HG03025 (cell line): ENCODE measurements around the gene SGCA.

Experiments
- ATAC-seq: cut with Tn5 transposase; IDR thresholded peaks from one replicate; pipeline ENCODE4 v1.9.1; 2021; ENCODE audit warnings: mild to moderate bottlenecking, moderate library complexity; ENCODE audit not compliant: unreplicated experiment, low FRiP score

SGCA gene

GRCh38 chr17:50133769-50134099 is 32.1 kb upstream of the SGCA start:
- ATAC-seq: no peak

GRCh38 chr17:50134206-50135110 is 31.3 kb upstream of the SGCA start:
- no peak for ATAC-seq

DNA sequence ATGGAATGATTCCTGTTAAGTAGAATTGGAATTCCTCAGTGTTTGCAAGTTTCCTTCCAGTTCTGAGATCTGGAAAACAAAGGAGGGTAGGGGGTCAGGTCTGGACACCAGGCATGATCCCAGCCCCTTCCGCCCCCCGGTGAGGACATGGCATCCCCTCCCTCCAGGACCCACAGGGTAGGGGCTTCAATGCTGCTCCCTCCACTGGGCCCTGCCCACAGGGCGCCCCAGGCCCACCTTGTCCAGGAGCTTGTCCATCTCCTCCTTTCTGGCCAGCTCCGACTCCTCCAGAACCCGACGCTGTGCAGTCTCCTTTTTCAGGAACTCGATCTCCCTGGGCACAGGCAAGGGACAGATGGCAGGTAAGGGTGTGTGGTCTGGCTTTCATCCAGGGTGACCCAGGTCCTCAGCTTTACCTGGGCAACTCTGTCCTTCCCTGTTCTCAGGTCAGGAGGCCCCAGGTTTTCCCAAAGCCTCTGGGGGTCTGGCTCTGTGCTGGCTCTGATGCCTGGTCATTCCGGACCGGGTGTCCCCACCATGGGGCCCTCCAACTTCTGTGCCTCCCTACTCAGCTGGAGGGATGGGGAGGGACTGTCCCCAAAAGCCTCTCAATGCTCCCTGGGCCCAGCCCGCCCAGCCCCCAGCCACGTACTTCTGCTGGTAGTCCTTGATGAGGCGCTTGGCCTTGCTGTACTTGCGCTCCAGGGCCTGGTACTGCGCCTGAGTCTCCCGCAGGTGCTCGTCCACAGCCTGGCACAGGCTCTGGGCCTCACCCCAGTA is 30.3 kb upstream of the SGCA start:
- ATAC-seq: no peak

DNA sequence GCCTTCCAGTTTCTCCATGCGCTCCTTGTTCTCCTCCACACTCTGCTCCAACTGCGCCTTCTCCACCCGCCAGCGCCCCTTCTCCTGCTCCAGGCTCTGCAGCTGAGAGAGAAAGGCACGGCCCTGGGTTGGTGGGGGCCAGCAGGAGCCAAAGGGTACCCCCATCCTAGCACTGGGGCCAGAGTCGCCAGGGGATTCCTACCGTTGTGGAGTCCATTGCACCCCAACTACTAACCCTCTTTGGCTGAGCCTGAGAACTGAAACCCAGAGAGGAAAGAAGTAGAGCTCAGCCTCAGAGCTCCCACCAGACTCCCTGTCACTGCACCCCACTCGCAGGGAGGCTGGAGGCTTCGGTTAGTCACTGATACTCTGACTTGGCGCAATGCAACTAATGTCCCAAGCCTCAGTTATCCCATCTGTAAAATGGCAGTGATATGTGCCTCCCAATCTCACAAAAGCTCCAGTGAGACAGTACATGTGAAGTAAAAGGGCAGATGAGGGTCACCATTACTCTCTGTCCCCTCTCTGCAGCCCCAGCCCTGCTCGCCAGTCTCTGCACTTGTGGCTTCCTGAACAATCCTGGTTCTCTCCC is 29.6 kb upstream of the SGCA start:
- ATAC-seq: no peak

- ATAC-seq: no peak
Observed at GRCh38 chr17:50137042-50137441, 28.8 kb upstream of the SGCA start.

DNA sequence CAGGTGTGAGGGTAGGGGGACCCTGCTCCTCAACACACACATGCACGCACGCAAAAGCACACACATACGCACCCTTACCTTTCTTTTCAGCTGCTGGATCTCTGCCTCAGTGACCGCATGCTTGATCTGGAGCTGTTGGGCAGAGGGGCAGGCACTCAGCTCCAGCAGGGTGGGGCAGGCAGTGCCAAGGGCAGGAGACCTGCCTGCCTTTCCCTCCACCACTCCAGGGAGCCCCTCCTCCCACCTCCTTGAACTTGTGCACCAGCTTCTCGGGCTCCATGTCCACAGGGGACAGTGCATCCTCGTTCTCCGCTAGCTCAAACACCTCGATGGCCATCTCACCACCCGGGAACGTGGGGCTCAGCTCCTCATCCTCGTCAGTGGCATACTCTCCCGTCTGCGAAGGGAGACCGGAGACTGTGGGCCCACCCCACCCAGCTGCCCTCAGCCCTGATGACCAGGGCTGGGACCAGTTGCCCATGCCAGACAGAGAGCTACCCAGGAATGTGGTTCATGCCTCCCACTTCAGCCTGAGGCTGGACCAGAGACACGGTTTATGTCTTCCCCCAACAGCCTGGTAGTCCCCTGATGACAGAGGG is 26.5 kb upstream of the SGCA start:
- no peak for ATAC-seq

GRCh38 chr17:50139950-50140885 is 25.6 kb upstream of the SGCA start:
- no peak for ATAC-seq

GRCh38 chr17:50141026-50141744 is 24.6 kb upstream of the SGCA start:
- ATAC-seq: no peak

GRCh38 chr17:50141745-50142110 is 24.1 kb upstream of the SGCA start:
- no peak for ATAC-seq

GRCh38 chr17:50143461-50144176 is 22.2 kb upstream of the SGCA start:
- no peak for ATAC-seq

GRCh38 chr17:50144355-50144754 is 21.4 kb upstream of the SGCA start:
- no peak for ATAC-seq

GRCh38 chr17:50144845-50145531 is 20.8 kb upstream of the SGCA start:
- no peak for ATAC-seq

DNA sequence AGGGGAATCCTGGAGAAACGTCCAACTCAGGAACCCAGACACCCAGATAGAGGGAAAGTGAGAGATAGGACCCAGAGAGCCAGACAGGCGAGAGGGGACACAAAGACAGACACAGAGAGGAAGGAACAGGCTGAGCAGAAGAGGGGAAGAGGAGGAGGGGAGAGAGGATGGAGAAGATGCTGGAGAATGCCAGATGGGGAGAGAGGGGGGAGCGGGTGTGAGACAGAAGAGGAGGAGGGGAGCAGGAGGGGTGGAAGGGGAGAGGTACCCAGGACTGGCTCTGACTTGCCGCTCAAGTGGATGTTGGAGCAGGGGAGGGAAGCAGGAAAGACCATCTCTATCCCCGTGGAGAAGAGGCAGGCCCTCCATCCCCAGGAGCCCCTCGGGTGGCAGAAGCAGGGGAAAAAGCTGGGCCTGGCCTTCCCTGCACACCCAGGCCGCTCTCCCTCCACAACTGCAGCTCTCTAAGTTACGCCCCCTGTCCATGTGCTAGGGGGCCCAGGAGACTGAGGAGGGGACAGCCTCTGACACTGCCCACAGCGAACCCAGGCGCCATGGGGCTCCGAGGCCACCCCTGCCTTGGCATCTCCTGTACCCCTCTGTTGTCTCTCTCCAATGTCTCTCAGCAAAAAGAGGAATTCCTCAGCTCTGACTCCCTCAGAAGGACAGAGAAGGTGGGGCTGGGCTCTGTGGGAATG is 20.1 kb upstream of the SGCA start:
- ATAC-seq: no peak

- ATAC-seq: no peak
Observed at GRCh38 chr17:50146230-50146926, 19.4 kb upstream of the SGCA start.

GRCh38 chr17:50146927-50147665 is 18.7 kb upstream of the SGCA start:
- no peak for ATAC-seq

DNA sequence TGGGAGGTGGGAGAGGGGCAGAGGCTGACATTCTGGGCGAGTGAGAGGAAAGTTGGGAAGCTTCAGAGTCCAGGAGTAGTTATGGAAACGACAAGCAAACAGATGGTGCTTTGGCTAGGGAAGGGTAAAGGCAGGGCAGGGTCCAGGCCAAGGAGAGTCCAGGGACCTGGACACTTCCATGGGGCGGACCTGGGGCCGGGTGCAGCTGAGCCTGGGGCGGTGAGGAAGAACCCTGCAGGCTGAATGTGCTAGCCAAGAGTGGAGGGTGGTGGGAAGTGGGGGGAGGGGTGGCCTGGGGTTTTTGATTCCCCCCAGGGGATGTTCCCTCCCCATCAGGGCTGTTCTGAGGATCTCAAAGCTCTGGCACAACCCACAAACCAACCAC is 18.0 kb upstream of the SGCA start:
- ATAC-seq: no peak
